HG02798 (cell line): ENCODE data around the gene PFKL.

Experiments used
- ATAC-seq: cut with Tn5 transposase; IDR thresholded peaks from one replicate; pipeline ENCODE4 v1.9.1; 2021; ENCODE audit warnings: mild to moderate bottlenecking; ENCODE audit not compliant: unreplicated experiment, poor library complexity

Gene PFKL

DNA sequence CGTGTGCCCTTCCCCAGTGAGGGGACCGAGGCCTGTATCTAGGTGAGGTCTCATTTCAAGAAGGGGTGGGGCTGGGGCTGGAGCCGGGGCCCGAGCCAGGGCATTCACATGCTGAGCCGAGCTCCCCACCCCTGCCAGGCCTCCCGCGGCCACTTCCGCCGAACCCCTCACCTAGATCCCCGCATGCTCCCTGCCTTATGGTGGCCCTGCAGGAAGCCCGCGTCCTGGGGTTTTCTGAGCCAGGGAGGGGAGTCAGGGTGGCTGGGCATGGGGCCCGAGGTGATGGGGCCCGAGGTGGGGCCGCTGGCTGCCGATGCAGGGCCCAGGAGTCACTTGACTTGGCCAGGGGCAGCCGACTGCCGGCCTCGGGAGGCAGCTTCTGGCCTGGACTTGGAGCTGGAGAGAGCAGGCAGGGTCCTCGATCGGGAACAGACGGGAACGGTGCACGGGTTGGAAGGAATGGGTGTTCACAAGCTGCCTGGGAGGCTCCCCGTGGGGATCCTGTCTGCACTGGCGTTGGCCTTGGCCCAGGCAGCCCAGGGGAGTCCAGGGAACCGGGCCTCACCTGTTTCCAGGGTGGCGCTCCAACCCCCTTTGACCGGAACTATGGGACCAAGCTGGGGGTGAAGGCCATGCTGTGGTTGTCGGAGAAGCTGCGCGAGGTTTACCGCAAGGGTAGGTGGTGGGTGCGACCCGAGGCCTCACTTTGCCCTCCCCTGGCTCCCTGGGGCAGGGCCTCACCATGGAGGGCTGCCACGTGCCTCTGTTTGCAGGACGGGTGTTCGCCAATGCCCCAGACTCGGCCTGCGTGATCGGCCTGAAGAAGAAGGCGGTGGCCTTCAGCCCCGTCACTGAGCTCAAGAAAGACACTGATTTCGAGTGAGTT is 25.8 kb downstream of the PFKL start:
- ATAC-seq: no peak

GRCh38 chr21:44326272-44326647 is 26.4 kb downstream of the PFKL start:
- no peak for ATAC-seq

- ATAC-seq: no peak
Observed at GRCh38 chr21:44326716-44327602, 27.1 kb downstream of the PFKL start.

DNA sequence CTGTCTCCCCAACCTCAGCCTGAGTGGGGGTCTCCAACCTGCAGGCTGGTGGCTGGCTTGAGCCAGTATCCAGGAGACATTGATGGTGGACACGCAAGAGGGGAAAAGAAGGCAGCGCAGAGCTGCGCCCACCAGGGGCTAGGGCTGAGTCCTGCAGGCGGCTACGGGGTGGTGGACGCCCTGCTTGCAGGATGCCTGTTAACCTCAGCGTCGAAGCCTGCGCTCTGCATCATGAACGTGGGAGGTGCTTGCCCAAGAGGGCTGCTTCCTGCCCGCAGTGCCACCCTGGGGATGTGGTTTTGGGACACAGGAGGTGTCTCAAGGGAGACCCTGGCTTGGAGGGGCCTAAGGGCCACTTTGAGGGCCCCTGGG is 27.7 kb downstream of the PFKL start:
- ATAC-seq: no peak

DNA sequence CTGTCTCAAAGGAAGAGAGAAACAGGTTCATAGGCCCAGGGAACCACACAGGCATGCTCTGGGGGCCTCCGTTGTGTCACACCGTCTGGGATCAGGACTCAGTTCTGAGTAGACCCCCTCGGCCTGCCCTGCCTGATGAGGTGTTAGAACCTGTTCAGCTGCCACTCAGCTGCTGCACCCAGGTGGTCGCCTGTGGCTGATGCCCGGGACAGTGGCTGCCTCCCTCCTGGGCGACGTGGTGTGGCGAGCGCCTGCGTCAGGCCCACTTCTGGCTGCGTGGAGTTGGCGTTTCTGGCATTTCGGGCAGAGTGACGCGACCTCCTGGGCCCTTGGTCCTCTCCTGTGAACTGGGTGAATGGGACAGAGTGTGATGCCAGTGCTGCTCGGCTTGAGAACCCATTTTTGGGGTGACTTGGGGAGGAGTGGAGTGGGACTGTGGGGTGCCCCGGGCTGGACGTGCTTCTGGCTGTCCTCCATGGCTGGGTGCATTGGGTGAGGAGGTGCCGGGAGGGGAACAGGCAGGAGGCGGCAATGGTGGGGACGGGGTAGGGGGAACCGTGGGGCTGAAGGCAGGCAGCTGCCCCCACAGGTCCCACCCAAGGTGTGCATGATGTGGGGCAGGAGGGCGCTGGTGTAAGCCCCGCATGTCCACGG is 28.5 kb downstream of the PFKL start:
- no peak for ATAC-seq

DNA sequence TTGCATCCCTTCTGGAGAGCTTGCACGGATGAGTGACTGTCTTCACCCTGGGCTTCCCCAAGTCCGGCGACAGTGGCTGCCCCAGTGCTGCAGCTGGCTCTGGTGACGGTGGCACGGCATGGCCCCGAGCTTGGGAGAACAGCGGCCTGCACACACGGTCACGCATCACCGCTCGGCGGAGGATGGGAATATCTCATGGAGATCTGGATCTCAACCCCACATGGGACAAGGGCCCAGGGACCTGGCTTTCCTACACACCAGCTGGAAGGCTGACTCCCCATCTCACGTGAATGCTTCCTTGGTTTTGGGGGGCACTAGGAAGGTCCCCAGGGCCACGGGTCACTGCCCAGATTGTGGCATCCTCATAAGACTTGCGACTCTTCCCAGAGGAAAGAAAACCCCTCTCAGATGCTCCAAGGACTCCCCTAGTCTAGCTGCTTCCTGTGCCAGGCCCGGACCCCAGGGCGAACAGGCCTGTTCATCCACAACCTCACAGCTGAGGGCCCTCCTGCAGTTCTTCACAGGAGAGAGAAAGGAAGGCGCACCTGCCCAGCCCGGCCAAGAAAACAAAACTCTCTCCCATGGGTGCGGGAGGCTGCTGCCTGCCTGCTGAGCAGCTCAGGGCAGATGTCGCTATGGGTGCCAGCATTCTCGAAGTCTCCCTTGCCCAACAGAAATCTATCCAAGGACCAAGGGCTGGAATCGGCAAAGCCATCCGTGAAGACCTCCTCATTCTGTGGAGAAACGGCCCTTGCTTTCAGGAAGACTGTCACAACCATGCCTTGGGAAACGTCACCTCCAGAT is 29.4 kb downstream of the PFKL start:
- no peak for ATAC-seq

DNA sequence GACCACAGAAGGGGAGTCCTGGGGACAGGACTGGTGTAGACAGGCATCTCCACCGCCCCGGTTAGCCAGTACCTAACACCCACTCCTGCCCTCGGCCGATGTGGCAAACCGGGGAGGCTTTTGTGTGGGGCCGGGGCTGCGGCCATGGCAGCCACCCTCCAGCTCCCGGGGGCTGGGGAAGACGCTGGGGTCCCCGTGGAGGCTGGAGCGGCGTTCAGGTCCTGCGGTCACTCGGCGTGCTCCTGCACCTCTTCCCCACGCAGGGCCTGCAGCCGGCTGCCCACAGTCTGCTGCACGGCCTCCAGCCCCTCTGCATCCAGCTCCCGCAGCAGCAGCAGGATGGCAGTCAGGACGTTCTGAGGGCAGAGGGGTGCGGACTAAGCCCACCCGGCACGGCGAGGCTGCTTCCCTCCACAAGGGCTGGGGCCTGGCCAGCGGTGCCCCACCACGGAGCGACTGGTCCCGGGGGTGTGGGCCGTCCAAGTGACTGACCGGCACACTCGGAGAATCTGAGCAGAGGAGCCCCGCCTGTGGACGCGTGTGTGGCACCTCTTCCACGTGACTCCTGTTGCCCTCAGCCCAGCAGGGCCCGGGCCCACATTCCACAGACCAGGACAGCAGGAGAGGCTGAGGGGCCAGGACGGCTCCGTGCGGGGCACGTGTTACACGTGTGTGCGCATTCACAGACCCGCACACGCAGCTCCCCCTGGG is 30.3 kb downstream of the PFKL start:
- no peak for ATAC-seq

GRCh38 chr21:44330698-44331097 is 30.8 kb downstream of the PFKL start:
- ATAC-seq: no peak

- ATAC-seq: no peak
Observed at GRCh38 chr21:44331209-44331608, 31.4 kb downstream of the PFKL start.

- no peak for ATAC-seq
Observed at GRCh38 chr21:44331650-44332307, 31.9 kb downstream of the PFKL start.

- ATAC-seq: no peak
Observed at GRCh38 chr21:44332383-44332782, 32.5 kb downstream of the PFKL start.

DNA sequence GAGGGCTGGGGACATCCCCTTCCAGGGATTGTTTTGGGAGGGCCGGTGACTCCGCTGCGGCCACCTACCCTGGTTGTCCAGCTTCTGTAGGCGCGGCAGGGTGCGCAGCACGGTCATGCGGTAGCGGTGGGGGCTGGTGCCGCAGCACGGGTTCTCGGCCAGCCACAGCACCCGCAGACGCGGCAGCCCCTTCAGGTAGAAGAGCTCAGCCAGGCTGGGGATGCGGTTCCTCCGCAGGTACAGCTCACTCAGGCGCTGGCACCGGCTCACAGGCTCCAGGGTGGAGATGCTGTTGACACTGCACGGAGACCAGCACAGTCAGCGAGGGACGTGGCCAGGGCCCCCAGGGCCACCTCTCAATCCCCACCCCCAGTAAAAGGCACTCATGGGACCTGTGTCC is 33.1 kb downstream of the PFKL start:
- no peak for ATAC-seq

DNA sequence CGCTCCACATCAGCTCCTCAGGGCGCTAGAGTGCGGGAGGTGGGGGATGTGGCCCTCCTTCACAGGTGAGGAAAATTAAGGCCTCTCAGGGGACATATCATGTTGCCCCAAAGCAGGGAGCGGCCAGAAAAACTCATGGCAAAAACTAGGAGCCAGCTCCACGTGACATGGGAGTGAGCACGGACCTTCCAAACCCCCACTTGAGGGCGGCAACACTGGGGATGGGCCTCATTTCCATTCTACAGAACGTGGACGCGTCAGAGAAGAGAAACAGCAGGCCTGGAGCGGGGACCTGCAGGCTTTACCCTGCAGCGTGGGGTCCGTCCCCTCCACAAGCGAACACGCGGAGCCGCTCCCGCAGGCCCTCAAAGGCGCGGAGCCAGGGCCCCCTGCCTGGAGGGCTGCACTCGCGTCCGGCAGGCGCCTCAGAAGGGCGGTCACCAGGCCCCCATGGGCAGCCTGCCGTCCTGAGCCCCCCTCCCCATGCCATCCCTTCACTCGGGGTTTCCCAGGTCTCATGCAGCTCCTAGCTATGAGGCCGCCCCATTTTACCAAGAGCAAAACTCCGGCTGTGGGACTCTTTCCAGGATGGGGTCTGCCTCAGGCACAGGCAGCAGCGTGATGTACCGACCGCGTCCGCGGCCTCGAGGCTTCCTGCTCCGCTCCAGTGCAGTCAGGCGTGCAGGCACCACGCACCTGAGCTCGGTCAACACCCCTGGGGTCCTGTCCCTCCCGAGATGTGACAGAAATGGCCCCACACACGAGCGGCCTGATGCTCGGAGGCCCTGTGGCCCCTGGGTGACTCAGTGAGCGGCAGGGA is 33.9 kb downstream of the PFKL start:
- ATAC-seq: no peak

DNA sequence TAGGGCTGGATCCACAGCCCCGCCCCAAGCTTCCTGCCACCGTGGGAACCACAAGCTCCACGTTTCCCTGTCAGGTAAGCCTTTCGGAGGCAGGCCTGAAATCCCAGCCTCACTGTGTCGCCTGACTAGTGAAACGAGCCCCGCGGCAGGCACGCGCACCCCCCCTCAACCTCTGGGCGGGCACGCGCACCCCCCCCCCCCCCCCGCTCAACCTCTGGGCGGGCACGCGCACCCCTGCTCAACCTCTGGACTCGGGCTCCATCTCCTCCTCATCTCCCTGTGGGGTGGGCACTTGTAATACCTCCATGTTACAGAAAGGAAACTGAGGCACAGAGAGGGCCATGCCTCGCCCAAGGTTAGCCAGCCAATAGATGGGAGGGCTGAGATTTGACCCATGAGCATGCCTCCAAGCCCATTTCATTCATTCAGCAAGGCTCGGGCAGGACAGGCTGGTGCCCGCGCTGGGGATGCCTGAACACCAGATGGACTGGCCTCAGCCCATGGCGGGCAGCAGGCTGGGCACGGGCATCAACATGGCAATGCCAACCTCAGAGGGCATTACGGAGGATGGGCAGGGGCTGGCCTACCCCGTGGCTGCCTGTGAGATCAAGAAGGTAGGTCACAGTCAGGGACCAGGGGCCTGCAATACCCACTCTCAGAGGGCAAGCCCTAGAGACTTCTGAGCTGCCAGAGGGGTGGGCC is 34.6 kb downstream of the PFKL start:
- no peak for ATAC-seq

DNA sequence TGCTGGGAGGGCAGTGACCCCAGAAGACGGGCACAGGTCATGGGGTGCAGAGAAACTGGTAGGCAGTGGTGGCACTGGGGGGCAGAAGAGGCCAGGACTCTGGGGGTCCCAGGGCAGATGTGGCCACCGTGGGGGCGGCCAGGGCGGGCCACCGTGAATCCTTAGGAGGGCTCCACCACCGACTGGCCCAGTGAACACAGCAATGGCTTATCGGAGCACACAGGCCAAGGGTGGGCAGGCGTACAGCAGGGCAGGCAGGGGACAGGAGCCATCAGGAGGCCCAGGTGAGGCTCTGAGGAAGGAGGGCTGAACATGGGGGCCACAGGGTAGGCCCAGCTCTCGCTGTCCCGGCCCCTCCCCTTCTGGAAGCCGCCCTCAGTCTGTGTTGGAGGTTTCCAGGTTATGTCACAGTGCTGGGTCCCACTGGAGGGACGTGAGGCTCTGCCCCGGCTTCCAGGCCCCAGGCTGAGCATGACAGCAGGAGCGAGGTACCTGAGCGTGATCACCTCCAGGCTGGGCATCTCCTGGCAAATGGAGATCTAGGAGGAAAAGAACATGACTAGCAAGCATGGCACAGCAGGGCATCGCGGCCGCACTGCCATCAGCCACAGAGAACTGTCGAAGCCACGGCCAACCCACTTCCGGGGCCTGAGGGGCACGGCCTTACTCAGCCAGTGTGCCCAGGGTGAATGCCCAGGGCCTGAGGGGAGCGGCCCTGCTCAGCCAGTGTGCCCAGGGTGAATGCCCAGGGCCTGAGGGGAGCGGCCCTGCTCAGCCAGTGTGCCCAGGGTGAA is 35.6 kb downstream of the PFKL start:
- no peak for ATAC-seq

- no peak for ATAC-seq
Observed at GRCh38 chr21:44337449-44337848, 37.6 kb downstream of the PFKL start.
